WTC11 (cell line): ENCODE data around the gene KRTAP4-16. TPM values are rescaled to one million over a fixed set of nuclear protein-coding genes. Genes with fewer than 3 reads are reported as not detected.
"Not testable (repeated sequence)": the region's sequence is repeated elsewhere in the genome, so short reads cannot be mapped to it uniquely, and the experiment has no call there.

Experiments used
- ATAC-seq: fragments of 200-7000 bp; cut with Tn5 transposase; 2 replicates; pipeline ENCODE4 v1.10.0; 2021; ENCODE audit warnings: mild to moderate bottlenecking, moderate library complexity
- CTCF ChIA-PET: fragments of 300-600 bp; sonication (Branson Sonifier 250); formaldehyde crosslinking; loops from one replicate; lab custom pipeline; 2021; ENCODE audit warnings: antibody characterized with exemption; lab: Charles Lee
- POLR2A ChIA-PET: fragments of 350-600 bp; sonication (Branson Sonifier 250); formaldehyde crosslinking; loops from one replicate; lab custom pipeline; 2021; ENCODE audit warnings: antibody characterized with exemption; lab: Charles Lee
- DNase-seq: peaks from one replicate; pipeline ENCODE4 v3.0.0; 2021; ENCODE audit warnings: low spot score
- H3K27ac Mint-ChIP-seq: 2 replicates; pipeline ENCODE4 v1.8.0; 2021; ENCODE audit warnings: mixed read lengths
- H3K27me3 Mint-ChIP-seq: 2 replicates; pipeline ENCODE4 v1.8.0; 2021; ENCODE audit warnings: low read depth, mild to moderate bottlenecking, moderate library complexity, mixed read lengths
- H3K36me3 Mint-ChIP-seq: 2 replicates; pipeline ENCODE4 v1.8.0; 2021; ENCODE audit warnings: mixed read lengths
- H3K4me1 Mint-ChIP-seq: 2 replicates; pipeline ENCODE4 v1.8.0; 2022; ENCODE audit warnings: mixed read lengths
- H3K4me3 Mint-ChIP-seq: 2 replicates; pipeline ENCODE4 v1.8.0; 2021; ENCODE audit warnings: mild to moderate bottlenecking, moderate library complexity, mixed read lengths
- H3K9me3 Mint-ChIP-seq: 2 replicates; pipeline ENCODE4 v1.8.0; 2021; ENCODE audit warnings: mixed read lengths
- ARID4B ChIP-seq: sonication (generic); formaldehyde crosslinking; IDR thresholded peaks from 2 replicates; pipeline ENCODE4 v1.8.0; 2023; ENCODE audit warnings: missing genetic modification reagents, mild to moderate bottlenecking, borderline replicate concordance
- CBFB ChIP-seq: sonication (generic); formaldehyde crosslinking; IDR thresholded peaks from 2 replicates; pipeline ENCODE4 v1.8.1; 2022; ENCODE audit warnings: mild to moderate bottlenecking, low read depth, missing genetic modification reagents
- CTCF ChIP-seq: fragments of 200-600 bp; IDR thresholded peaks from 2 replicates; pipeline ENCODE4 v1.8.0; 2022; ENCODE audit warnings: antibody characterized with exemption
- ELF4 ChIP-seq: sonication (generic); formaldehyde crosslinking; IDR thresholded peaks from 2 replicates; pipeline ENCODE4 v1.8.1; 2022; ENCODE audit warnings: low read depth, mild to moderate bottlenecking, moderate library complexity, missing genetic modification reagents
- FOXP1 ChIP-seq: sonication (generic); formaldehyde crosslinking; IDR thresholded peaks from 2 replicates; pipeline ENCODE4 v1.8.0; 2022; ENCODE audit warnings: missing genetic modification reagents, mild to moderate bottlenecking, moderate library complexity, borderline replicate concordance
- FOXP4 ChIP-seq: sonication (generic); formaldehyde crosslinking; IDR thresholded peaks from 2 replicates; pipeline ENCODE4 v1.8.0; 2022; ENCODE audit warnings: mild to moderate bottlenecking, missing genetic modification reagents
- OVOL2 ChIP-seq: fragments of 250-450 bp; sonication (Bioruptor Pico); IDR thresholded peaks from 2 replicates; pipeline ENCODE4 v1.9.0; 2021; ENCODE audit warnings: mild to moderate bottlenecking, borderline replicate concordance
- PREB ChIP-seq: sonication (generic); formaldehyde crosslinking; IDR thresholded peaks from 2 replicates; pipeline ENCODE4 v1.8.1; 2022; ENCODE audit warnings: mild to moderate bottlenecking, missing genetic modification reagents, moderate library complexity, borderline replicate concordance
- PRRX2 ChIP-seq: fragments of 250-450 bp; sonication (Bioruptor Pico); IDR thresholded peaks from 2 replicates; pipeline ENCODE4 v1.8.0; 2021; ENCODE audit warnings: mild to moderate bottlenecking
- RORB ChIP-seq: fragments of 250-450 bp; sonication (Bioruptor Pico); IDR thresholded peaks from 2 replicates; pipeline ENCODE4 v1.9.0; 2021; ENCODE audit warnings: mild to moderate bottlenecking
- SMAD3 ChIP-seq: sonication (generic); formaldehyde crosslinking; IDR thresholded peaks from 2 replicates; pipeline ENCODE4 v1.8.0; 2022; ENCODE audit warnings: missing genetic modification reagents, mild to moderate bottlenecking, borderline replicate concordance
- ZBTB43 ChIP-seq: sonication (generic); formaldehyde crosslinking; IDR thresholded peaks from 2 replicates; pipeline ENCODE4 v1.8.1; 2023; ENCODE audit warnings: mild to moderate bottlenecking, missing genetic modification reagents
- ZNF219 ChIP-seq: sonication (generic); formaldehyde crosslinking; IDR thresholded peaks from 2 replicates; pipeline ENCODE4 v1.8.0; 2023; ENCODE audit warnings: missing genetic modification reagents, mild to moderate bottlenecking, borderline replicate concordance
- ZNF425 ChIP-seq: fragments of 250-450 bp; sonication (Bioruptor Pico); conservative IDR thresholded peaks from 2 replicates; pipeline ENCODE4 v1.9.0; 2021; ENCODE audit warnings: mild to moderate bottlenecking
- total RNA-seq: library from RNA; stranded (reverse); gene quantifications from 3 replicates; pipeline ENCODE4 v1.2.3, GENCODE V29; 2021

The KRTAP4-16 gene
- total RNA-seq, 1 experiment from 2014 or later: not detected

GRCh38 chr17:41057547-41057946 lies 44.5 kb downstream of the KRTAP4-16 start (continued):
- TF ChIP-seq PRRX2 (CRISPR knock-in tag): no peak
- TF ChIP-seq PREB (CRISPR knock-in tag): no peak
- no peak for TF ChIP-seq FOXP4
- no peak for TF ChIP-seq ZNF219 (CRISPR knock-in tag)
- TF ChIP-seq CBFB (CRISPR knock-in tag): no peak
- no peak for TF ChIP-seq SMAD3 (CRISPR knock-in tag)
- no peak for TF ChIP-seq ELF4

GRCh38 chr17:41055130-41055529 lies 46.9 kb downstream of the KRTAP4-16 start, which contains the start of gene KRTAP2-2:
KRTAP2-2 (minus strand) TSS chr17:41055230; CDS start chr17:41055211, 19 bp downstream.
- H3K27me3 Mint-ChIP-seq, H3K36me3 Mint-ChIP-seq, H3K9me3 Mint-ChIP-seq, H3K4me3 Mint-ChIP-seq, H3K27ac Mint-ChIP-seq, POLR2A ChIA-PET, ATAC-seq, CTCF ChIA-PET, DNase-seq: not testable (repeated sequence)
- H3K4me1 Mint-ChIP-seq: peaks cover 20% of the 10 kb centered on the region

GRCh38 chr17:41054556-41054955 lies 47.5 kb downstream of the KRTAP4-16 start:
- CTCF ChIA-PET, DNase-seq, H3K9me3 Mint-ChIP-seq, H3K36me3 Mint-ChIP-seq, H3K27ac Mint-ChIP-seq, H3K27me3 Mint-ChIP-seq, H3K4me3 Mint-ChIP-seq, ATAC-seq, POLR2A ChIA-PET: not testable (repeated sequence)
- H3K4me1 Mint-ChIP-seq: peaks cover 23% of the 10 kb centered on the region

- ATAC-seq (no peak), DNase-seq (no peak)
- ChIA-PET POLR2A (no interaction called here), CTCF (no interaction called here)
- peaks cover 19% of the 10 kb centered on the region for H3K4me1 Mint-ChIP-seq
- no peaks in the 10 kb centered on the region for H3K27me3 Mint-ChIP-seq
- no peak overlapping the region for H3K27ac Mint-ChIP-seq
- no peak overlapping the region for H3K4me3 Mint-ChIP-seq
- peaks cover 4% of the 10 kb centered on the region; the same call in 1 of the 2 replicates for H3K36me3 Mint-ChIP-seq
- peaks cover 8% of the 10 kb centered on the region for H3K9me3 Mint-ChIP-seq
- TF ChIP-seq CTCF: no peak
- TF ChIP-seq SMAD3 (CRISPR knock-in tag): no peak
- TF ChIP-seq ZBTB43: no peak
- TF ChIP-seq RORB (CRISPR knock-in tag): no peak
- TF ChIP-seq OVOL2 (CRISPR knock-in tag): no peak
- no peak for TF ChIP-seq FOXP1 (CRISPR knock-in tag)
- TF ChIP-seq ARID4B (CRISPR knock-in tag): no peak
- TF ChIP-seq ZNF425 (CRISPR knock-in tag): no peak
These were observed 48.0 kb downstream of the KRTAP4-16 start for GRCh38 chr17:41054025-41054424.
